NB4 (cell line): Measurements from ENCODE around the gene SYNE1.

ENCODE experiments used
- MAX ChIP-seq: IDR thresholded peaks from 2 replicates; pipeline ENCODE4 v1.6.1; 2011; ENCODE audit warnings: low read depth, low read length
- MYC ChIP-seq: IDR thresholded peaks from 2 replicates; pipeline ENCODE4 v1.6.1; 2011; ENCODE audit warnings: low read depth, low read length
- POLR2A ChIP-seq: IDR thresholded peaks from 2 replicates; pipeline ENCODE4 v1.6.1; 2011; ENCODE audit warnings: mild to moderate bottlenecking; ENCODE audit not compliant: insufficient read length; ENCODE audit errors: extremely low read depth
- TF ChIP-seq, protein P1 (sequence below): IDR thresholded peaks from one replicate; pipeline ENCODE4 v1.5.1; 2012; ENCODE audit warnings: low read depth, low read length

DNA sequence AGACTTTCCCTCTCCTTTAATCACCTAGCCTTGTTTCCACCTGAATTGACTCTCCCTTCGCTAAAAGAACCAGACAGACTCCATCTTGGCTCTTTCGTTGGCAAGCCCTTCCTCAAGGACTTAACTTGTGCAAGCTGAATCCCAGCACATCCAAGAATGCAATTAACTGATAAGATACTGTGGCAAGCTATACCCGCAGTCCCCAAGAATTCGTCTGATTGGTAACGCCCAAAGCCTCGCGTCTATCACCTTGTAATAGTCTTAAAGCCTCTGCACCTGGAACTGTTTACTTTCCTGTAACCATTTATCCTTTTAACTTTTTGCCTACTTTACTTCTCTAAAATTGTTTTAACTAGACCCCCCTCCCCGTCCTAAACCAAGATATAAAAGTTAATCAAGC, 45.0 kb upstream of the SYNE1 start:
- TF ChIP-seq, protein P1, sequence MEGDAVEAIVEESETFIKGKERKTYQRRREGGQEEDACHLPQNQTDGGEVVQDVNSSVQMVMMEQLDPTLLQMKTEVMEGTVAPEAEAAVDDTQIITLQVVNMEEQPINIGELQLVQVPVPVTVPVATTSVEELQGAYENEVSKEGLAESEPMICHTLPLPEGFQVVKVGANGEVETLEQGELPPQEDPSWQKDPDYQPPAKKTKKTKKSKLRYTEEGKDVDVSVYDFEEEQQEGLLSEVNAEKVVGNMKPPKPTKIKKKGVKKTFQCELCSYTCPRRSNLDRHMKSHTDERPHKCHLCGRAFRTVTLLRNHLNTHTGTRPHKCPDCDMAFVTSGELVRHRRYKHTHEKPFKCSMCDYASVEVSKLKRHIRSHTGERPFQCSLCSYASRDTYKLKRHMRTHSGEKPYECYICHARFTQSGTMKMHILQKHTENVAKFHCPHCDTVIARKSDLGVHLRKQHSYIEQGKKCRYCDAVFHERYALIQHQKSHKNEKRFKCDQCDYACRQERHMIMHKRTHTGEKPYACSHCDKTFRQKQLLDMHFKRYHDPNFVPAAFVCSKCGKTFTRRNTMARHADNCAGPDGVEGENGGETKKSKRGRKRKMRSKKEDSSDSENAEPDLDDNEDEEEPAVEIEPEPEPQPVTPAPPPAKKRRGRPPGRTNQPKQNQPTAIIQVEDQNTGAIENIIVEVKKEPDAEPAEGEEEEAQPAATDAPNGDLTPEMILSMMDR: no peak
- TF ChIP-seq POLR2A (no peak), MAX (no peak), MYC (no peak)
